Measurements from ENCODE around the gene CRYGD.
A peak's percentile ranks its signal among the peaks of the same experiment; 100 is the strongest.

Gene CRYGD

GRCh38 chr2:208083807-208084206, 40.5 kb downstream of the CRYGD start:
- no peak for DNase-seq (ENCODE audit: low read depth, low spot score)

GRCh38 chr2:208077276-208077675, 47.0 kb downstream of the CRYGD start:
- peak; percentile 52 for DNase-seq (ENCODE audit: low read depth, low spot score)

GRCh38 chr2:208074610-208075356, 49.5 kb downstream of the CRYGD start:
- DNase-seq (ENCODE audit: low read depth, low spot score), result no peak

- peak; percentile 86 for DNase-seq (ENCODE audit: low read depth, low spot score)
Observed at GRCh38 chr2:208072250-208072892, 52.0 kb downstream of the CRYGD start.
